SK-N-SH (cell line): Measurements from ENCODE around the gene UGT1A7. TPM values are rescaled to one million over a fixed set of nuclear protein-coding genes. Genes with fewer than 3 reads are reported as not detected.

Experiments
- CTCF ChIA-PET: fragments of 300-600, 350-600 bp; formaldehyde crosslinking; extraction: SDS; loops from one replicate; lab custom pipeline; 2021; lab: Yijun Ruan, JAX
- POLR2A ChIA-PET: fragments of 350-600 bp; sonication (Branson Sonifier 250); formaldehyde crosslinking; extraction: SDS; loops from one replicate; lab custom pipeline; 2020; ENCODE audit warnings: antibody characterized with exemption, inconsistent platforms; lab: Yijun Ruan, JAX
- DNase-seq: peaks from one replicate; pipeline ENCODE4 v3.0.0; 2012
- H2AFZ ChIP-seq: fragments of 200-600 bp; sonication (generic); 2 replicates; pipeline ENCODE4 v1.8.1; 2016; ENCODE audit warnings: antibody characterized with exemption, mild to moderate bottlenecking, low read depth
- H3F3A ChIP-seq: fragments of 200-600 bp; sonication (generic); replicated peaks from 2 replicates; pipeline ENCODE3; 2016; ENCODE audit warnings: antibody characterized with exemption, mild to moderate bottlenecking; ENCODE audit not compliant: insufficient read depth
- H3K27ac ChIP-seq, 2 experiments: fragments of 200-500 bp in 1 of 2; fragments of 200-600 bp in 1 of 2; sonication (Bioruptor generic) in 1 of 2; sonication (generic), shearing (Covaris generic) in 1 of 2; 2 replicates each; pipeline versions ENCODE4 v1.5.1 to v1.6.1; 2014 to 2016; ENCODE audit warnings: low read depth in 2 of 2, inconsistent platforms in 1 of 2, low read length in 1 of 2, mild to moderate bottlenecking in 1 of 2, mixed read lengths in 1 of 2
- H3K27me3 ChIP-seq: fragments of 200-600 bp; sonication (generic), shearing (Covaris generic); 2 replicates; pipeline ENCODE4 v1.6.1; 2016; ENCODE audit warnings: mixed run types; ENCODE audit not compliant: insufficient read depth
- H3K36me3 ChIP-seq, 2 experiments: fragments of 200-500 bp in 1 of 2; fragments of 200-600 bp in 1 of 2; sonication (Bioruptor generic) in 1 of 2; sonication (generic) in 1 of 2; replicated peaks in 1 of 2; 2 replicates each; pipeline versions ENCODE3 to v1.5.1; 2014 to 2016; ENCODE audit warnings: low read length in 1 of 2, mild to moderate bottlenecking in 1 of 2; ENCODE audit not compliant: insufficient read depth in 2 of 2, control insufficient read depth in 1 of 2
- H3K4me1 ChIP-seq, 2 experiments: fragments of 200-500 bp in 1 of 2; fragments of 200-600 bp in 1 of 2; sonication (Bioruptor generic) in 1 of 2; sonication (generic), shearing (Covaris generic) in 1 of 2; 2 replicates each; pipeline versions ENCODE4 v1.5.1 to v1.6.1; 2014 to 2016; ENCODE audit warnings: low read depth in 1 of 2, low read length in 1 of 2, mixed run types in 1 of 2; ENCODE audit not compliant: insufficient read depth in 2 of 2, control insufficient read depth in 1 of 2
- H3K4me2 ChIP-seq: fragments of 200-600 bp; sonication (generic), shearing (Covaris generic); 2 replicates; pipeline ENCODE4 v1.6.1; 2017; ENCODE audit warnings: mixed run types
- H3K4me3 ChIP-seq, 2 experiments: fragments of 200-500 bp in 1 of 2; fragments of 200-600 bp in 1 of 2; sonication (Bioruptor generic) in 1 of 2; sonication (generic), shearing (Covaris generic) in 1 of 2; 2 replicates each; pipeline versions ENCODE4 v1.5.1 to v1.8.1; 2014 to 2016; ENCODE audit warnings: low read depth in 2 of 2, inconsistent platforms in 1 of 2, low read length in 1 of 2, mild to moderate bottlenecking in 1 of 2, mixed read lengths in 1 of 2, moderate library complexity in 1 of 2
- H3K79me2 ChIP-seq: fragments of 200-600 bp; sonication (generic); 2 replicates; pipeline ENCODE4 v1.8.1; 2017; ENCODE audit warnings: mild to moderate bottlenecking; ENCODE audit not compliant: insufficient read depth
- H3K9ac ChIP-seq: fragments of 200-600 bp; sonication (generic); 2 replicates; pipeline ENCODE4 v1.6.1; 2017; ENCODE audit warnings: mixed run types
- H3K9me2 ChIP-seq: fragments of 200-600 bp; sonication (generic); 2 replicates; pipeline ENCODE4 v1.6.1; 2017; ENCODE audit warnings: mixed run types
- H3K9me3 ChIP-seq: fragments of 200-600 bp; sonication (generic); 2 replicates; pipeline ENCODE4 v1.6.1; 2017; ENCODE audit warnings: mixed run types, mild to moderate bottlenecking, moderate library complexity
- H4K20me1 ChIP-seq: fragments of 200-600 bp; sonication (generic); 2 replicates; pipeline ENCODE4 v1.6.1; 2017; ENCODE audit warnings: mild to moderate bottlenecking, mixed run types; ENCODE audit not compliant: insufficient read depth
- CHD2 ChIP-seq: fragments of 150-350 bp; IDR thresholded peaks from 2 replicates; pipeline ENCODE4 v1.6.1; 2018; ENCODE audit warnings: low read length; ENCODE audit not compliant: partially characterized antibody
- EZH2phosphoT487 ChIP-seq: fragments of 200-600 bp; sonication (generic); IDR thresholded peaks from 2 replicates; pipeline ENCODE4 v1.6.1; 2017; ENCODE audit warnings: low read depth, mixed run types, mild to moderate bottlenecking, antibody characterized with exemption, moderate library complexity, borderline replicate concordance
- FOXM1 ChIP-seq: IDR thresholded peaks from 2 replicates; pipeline ENCODE4 v1.4.0; 2012; ENCODE audit warnings: low read depth, mild to moderate bottlenecking
- GABPA ChIP-seq: IDR thresholded peaks from 2 replicates; pipeline ENCODE4 v1.4.0; 2012; ENCODE audit warnings: low read depth, mild to moderate bottlenecking
- GATA2 ChIP-seq: sonication (generic); formaldehyde crosslinking; IDR thresholded peaks from 2 replicates; pipeline ENCODE4 v1.5.0; 2020; ENCODE audit warnings: mild to moderate bottlenecking, missing genetic modification reagents
- JUND ChIP-seq: IDR thresholded peaks from 2 replicates; pipeline ENCODE4 v1.4.0; 2012
- NRF1 ChIP-seq: IDR thresholded peaks from 2 replicates; pipeline ENCODE4 v1.6.1; 2012; ENCODE audit warnings: low read depth, mild to moderate bottlenecking, low read length
- PBX3 ChIP-seq: IDR thresholded peaks from 2 replicates; pipeline ENCODE4; 2012
- REST ChIP-seq: IDR thresholded peaks from 2 replicates; pipeline ENCODE4 v1.6.1; 2012; ENCODE audit warnings: mild to moderate bottlenecking, low read depth, low read length, moderate library complexity
- RFX5 ChIP-seq: IDR thresholded peaks from 2 replicates; pipeline ENCODE4 v1.6.1; 2012; ENCODE audit warnings: mild to moderate bottlenecking, improper control_type of control experiment, low read length
- TAF1 ChIP-seq: IDR thresholded peaks from 2 replicates; pipeline ENCODE4 v1.6.1; 2012; ENCODE audit warnings: low read depth, mild to moderate bottlenecking, low read length, moderate library complexity, borderline replicate concordance
- TEAD4 ChIP-seq: IDR thresholded peaks from 2 replicates; pipeline ENCODE4 v1.4.0; 2012; ENCODE audit warnings: mild to moderate bottlenecking, borderline replicate concordance; ENCODE audit not compliant: insufficient read depth
- USF2 ChIP-seq: fragments of 150-350 bp; IDR thresholded peaks from 2 replicates; pipeline ENCODE4 v1.6.1; 2017; ENCODE audit warnings: antibody characterized with exemption, low read length, low read depth, borderline replicate concordance
- ZBTB33 ChIP-seq: IDR thresholded peaks from 2 replicates; pipeline ENCODE4 v1.4.0; 2012; ENCODE audit warnings: low read depth, borderline replicate concordance
- WGBS: methylation state at CpG from one replicate; pipeline ENCODE4 v1.1.6; 2017; ENCODE audit warnings: low lambda C conversion rate; 5-methylcytosine and 5-hydroxymethylcytosine counted together
- polyA plus RNA-seq, 3 experiments: library from polyadenylated mRNA; depleted of rRNA; stranded (reverse); fragments of >200 nt; gene quantifications; 2 replicates each; pipeline ENCODE4 v1.2.3, GENCODE V29; 2012

UGT1A7 gene
- polyA plus RNA-seq, 1 of the 3 experiments (the other 2 are of a cell fraction) = not detected

- Histone ChIP-seq H3K36me3 (no peaks in the 10 kb centered on the region), H3K9ac (no peak overlapping the region), H3K9me3 (no peaks in the 10 kb centered on the region; the same call in 1 of the 2 replicates), H3F3A (no peaks in the 10 kb centered on the region), H3K27ac (no peak overlapping the region), H2AFZ (no peak overlapping the region), H3K4me2 (no peak overlapping the region), H3K9me2 (no peaks in the 10 kb centered on the region), H4K20me1 (no peaks in the 10 kb centered on the region), H3K4me1 (no peaks in the 10 kb centered on the region), H3K27me3 (no peaks in the 10 kb centered on the region), H3K4me3 (no peak overlapping the region), H3K79me2 (no peaks in the 10 kb centered on the region)
- no peak for DNase-seq
- 33% methylated on average over 3 of the region's 8 CpGs for WGBS
- POLR2A ChIA-PET = no interaction called here
- CTCF ChIA-PET = interaction anchor here (0.9 kb wide), 1 partner anchor 17 kb away, joined by 3 read pairs; no protein-coding TSS in a partner anchor
- no peak for TF ChIP-seq RFX5
- no peak for TF ChIP-seq GABPA
- no peak for TF ChIP-seq TAF1
- no peak for TF ChIP-seq GATA2 (CRISPR knock-in tag)
- no peak for TF ChIP-seq JUND
- no peak for TF ChIP-seq ZBTB33
- TF ChIP-seq PBX3 = no peak
Measured at GRCh38 chr2:233803994-233804393, 122.3 kb downstream of the UGT1A7 start.

- Histone ChIP-seq H3K79me2 (no peaks in the 10 kb centered on the region), H3K9me3 (no peaks in the 10 kb centered on the region; the same call in 1 of the 2 replicates), H3F3A (no peaks in the 10 kb centered on the region), H3K4me2 (no peak overlapping the region), H4K20me1 (no peaks in the 10 kb centered on the region), H3K4me1 (no peaks in the 10 kb centered on the region), H3K36me3 (no peaks in the 10 kb centered on the region), H3K9me2 (no peaks in the 10 kb centered on the region), H2AFZ (no peak overlapping the region), H3K4me3 (no peak overlapping the region), H3K9ac (no peak overlapping the region), H3K27me3 (no peaks in the 10 kb centered on the region; the same call in 1 of the 2 replicates), H3K27ac (no peak overlapping the region)
- POLR2A ChIA-PET = no interaction called here
- no peak for DNase-seq
- WGBS = 30% methylated on average over 7 of the region's 12 CpGs
- CTCF ChIA-PET = no interaction called here
- TF ChIP-seq EZH2phosphoT487 (no peak), NRF1 (no peak), TAF1 (no peak), ZBTB33 (no peak), REST (no peak), JUND (no peak), FOXM1 (no peak), TEAD4 (no peak), USF2 (no peak), PBX3 (no peak), CHD2 (no peak)
Measured at GRCh38 chr2:233807215-233807865, 125.6 kb downstream of the UGT1A7 start.
